Stimulated activated CD8-positive, alpha-beta memory T cell treated with anti-CD3 and anti-CD28 coated beads, Interleukin-2, amount 100 ng/mL, for 48 hours (primary cell): Measurements from ENCODE around the gene SIAE.

Experiments
- DNase-seq, 2 donors: peaks; one replicate each; pipeline ENCODE4 v3.0.0-alpha.2; 2020; ENCODE audit warnings: low read depth in 2 of 2

SIAE gene, protein sequence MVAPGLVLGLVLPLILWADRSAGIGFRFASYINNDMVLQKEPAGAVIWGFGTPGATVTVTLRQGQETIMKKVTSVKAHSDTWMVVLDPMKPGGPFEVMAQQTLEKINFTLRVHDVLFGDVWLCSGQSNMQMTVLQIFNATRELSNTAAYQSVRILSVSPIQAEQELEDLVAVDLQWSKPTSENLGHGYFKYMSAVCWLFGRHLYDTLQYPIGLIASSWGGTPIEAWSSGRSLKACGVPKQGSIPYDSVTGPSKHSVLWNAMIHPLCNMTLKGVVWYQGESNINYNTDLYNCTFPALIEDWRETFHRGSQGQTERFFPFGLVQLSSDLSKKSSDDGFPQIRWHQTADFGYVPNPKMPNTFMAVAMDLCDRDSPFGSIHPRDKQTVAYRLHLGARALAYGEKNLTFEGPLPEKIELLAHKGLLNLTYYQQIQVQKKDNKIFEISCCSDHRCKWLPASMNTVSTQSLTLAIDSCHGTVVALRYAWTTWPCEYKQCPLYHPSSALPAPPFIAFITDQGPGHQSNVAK

DNA sequence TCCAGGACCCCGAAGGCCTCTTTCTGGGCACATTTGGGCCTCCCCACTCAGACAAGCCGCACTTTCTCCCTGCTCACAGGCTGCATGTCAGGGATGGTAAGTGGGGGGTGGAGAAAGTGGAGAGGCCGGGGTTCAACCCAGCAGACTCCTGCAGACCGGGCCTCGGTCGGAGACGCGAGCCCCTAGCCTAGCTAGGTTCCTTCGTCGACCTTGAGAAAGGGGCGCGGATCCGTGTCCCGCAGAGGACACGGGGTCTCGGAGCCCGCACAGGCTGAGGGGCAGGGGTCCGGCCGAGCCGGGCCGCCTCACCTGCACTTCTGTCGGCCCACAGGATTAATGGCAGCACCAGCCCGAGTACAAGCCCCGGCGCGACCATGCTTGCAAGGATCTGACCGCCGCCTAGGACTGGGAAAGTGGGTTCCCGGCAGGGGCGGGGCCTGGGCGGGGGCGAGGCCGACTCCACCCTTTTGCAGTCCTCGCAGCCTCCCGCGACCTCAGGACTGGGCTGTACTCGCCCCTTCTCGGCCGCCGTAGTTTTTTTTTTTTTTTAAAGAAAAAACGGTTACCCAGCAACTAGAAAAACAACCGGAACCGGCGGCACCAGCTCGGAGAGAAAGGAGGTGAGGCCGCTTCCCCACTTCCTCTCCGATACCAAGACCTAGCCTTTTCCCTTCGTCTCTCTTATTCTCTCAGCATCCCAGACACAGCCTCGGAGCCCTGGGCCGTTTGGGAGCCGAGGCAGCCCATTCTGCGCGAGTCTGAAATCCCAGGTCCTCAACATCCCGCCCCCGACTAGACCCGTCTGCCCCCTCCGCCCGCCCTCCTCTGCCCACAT lies at the start of gene SIAE, which contains the start of gene SPA17:
TSS of gene SIAE (minus strand) at position 407 of the 835 bp plus-strand sequence. CDS start at position 376, 31 bp downstream.
TSS of gene SPA17 (plus strand) at position 572 of the 835 bp plus-strand sequence. CDS start 1,361 bp downstream, outside the sequence.
- DNase-seq: peak; percentile 85 to 87

DNA sequence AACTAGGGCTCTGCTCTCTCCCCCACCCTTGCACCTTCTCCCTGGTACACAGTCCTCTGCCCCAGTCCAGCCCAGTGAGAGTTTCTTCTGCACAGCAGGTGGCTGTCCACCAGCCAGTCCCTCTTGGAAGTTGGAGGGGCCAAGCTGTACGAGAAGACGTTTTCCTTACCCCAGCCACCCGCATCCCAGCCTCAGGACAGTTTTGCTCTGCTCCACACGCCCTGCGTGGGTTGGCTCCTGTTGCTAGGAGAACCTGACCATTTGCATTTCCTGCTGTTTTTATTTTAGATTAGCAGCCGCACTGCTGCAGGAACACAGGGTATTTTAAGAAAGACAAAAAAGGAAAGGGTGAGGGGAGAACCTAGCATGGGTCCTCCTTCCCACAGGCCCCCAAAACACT lies 48.6 kb upstream of the SIAE start:
- DNase-seq: no peak

DNA sequence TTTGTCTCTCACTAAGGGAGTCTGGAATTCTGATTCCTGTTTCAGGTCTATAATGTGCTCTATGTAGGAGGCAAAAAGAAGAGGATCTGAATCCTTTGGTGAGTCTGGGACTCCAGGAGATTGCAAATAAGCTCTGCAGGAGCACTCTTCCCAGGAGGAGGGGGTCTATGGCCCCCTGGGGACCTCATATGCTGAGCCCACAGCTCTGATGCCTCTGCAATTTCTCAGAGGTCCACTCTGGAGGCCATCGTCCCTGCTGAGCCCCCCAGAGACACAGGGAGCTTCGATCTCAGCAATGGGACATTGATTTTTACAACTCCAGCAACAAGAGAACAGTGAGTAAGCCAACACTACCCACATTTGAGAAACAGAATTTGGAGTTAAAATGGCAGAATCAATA lies 46.0 kb upstream of the SIAE start:
- no peak for DNase-seq

DNA sequence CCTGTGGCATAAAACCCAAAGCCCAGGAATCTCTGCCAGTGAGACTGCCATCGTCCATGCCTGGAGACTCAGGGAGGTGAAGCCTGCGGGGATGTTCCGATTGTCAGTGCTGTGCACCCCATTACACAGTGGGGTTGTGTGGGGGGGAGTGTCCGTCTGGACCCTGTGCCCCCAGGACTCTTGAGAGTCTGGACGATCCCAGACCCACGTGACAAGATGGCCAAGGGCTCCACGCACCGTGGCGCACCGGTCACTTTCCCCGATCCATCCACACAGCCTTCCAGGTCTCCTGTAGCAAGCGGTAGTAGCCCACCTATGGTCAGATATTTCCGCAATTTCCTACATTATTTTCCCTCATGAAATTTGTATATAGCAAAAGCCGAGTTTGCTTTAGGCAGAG lies 45.3 kb upstream of the SIAE start:
- DNase-seq: no peak

DNA sequence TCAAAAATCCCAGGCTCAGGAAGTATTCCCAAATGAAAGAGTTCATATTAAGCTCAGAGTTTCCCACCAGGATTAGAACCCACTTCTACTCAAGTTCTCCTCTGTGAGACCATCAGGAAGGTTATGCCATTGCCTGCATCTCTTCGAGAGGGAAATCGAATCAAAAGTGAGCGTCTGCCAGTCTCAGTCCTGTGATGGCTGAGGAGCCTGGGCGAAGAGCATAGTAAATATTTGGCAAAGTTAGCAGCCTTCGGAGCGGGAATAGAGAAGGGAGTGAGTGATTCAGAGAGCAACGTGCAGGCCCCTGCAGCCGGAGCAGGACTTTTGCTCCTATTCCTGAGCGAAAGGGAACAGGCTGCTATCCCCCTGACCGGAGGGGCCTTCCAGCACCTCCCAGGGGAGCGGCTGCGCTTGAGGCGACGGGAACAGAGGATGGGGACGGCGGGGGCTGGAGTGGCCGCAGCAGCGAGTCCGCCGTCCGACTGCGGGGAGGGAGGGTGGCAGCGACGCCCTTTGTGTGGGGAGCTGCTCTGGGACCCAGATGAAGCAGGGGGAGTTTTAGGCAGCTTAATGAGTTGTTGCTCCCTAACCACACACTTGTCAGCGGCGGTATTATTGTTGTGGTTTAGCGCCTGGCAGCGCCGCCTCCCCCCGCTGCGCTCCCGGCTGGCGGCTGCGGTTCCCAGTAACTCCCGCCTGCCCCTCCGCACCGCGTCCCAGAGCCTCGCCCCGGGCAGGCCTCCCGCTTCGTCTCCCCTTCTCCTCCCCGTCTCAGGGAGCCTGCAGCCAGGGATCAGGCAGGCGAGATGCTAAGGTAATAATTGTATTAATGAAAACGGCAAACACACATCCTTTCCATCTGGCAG lies 44.5 kb upstream of the SIAE start:
- DNase-seq: peak in 1 of 2 donors; percentile 2

DNA sequence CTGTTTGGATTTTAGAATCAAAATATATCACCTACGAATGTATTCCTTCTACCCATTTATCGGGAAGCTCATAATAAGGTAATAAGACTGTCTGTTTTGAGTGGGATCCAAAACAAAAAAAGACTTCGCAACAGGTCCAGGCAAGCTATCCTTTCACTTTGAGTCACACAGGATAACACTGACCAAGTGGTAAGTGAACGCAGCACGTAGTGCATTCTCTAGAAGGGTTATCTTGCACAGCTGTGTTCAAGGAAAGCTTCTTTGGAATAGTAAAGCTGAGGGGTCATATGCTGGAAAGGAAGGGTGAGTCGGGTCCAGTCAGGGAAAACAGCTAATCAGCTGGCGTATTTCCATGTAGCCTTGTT lies 43.9 kb upstream of the SIAE start:
- no peak for DNase-seq

DNA sequence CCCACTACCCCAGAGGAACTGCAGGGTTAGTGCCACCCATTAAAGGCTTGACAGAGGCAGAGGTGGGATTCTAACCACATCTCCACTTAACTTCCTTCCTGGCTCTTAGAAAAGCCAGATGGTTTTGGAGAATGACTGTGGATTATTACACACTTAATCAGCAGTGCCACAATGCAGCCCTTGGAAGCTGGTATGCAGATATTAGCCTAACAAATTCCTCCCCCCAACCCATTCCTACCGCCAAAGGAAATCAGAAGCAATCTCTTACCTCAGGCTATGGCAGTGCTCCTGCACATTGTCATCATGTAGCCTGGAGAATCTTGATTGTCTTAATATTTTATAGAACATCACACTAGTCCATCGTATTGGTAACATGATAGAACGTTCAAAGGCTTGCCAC lies 43.1 kb upstream of the SIAE start:
- DNase-seq: no peak

DNA sequence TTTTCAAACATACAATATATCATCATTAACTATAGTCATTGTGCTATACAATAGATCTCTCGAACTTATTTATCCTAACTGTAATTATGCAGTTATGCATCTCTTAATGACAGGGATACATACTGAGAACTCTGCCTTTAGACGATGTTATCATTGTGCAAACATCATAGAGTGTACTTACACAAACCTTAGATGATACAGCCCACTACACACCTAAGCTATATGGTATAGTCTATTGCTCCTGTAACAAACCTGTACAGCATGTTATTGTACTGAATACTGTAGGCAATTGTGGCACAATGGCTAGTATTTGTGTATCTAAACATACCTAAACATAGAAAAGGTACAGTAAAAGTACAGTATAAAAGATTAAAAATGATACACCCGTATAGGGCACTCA lies 38.9 kb upstream of the SIAE start:
- no peak for DNase-seq

DNA sequence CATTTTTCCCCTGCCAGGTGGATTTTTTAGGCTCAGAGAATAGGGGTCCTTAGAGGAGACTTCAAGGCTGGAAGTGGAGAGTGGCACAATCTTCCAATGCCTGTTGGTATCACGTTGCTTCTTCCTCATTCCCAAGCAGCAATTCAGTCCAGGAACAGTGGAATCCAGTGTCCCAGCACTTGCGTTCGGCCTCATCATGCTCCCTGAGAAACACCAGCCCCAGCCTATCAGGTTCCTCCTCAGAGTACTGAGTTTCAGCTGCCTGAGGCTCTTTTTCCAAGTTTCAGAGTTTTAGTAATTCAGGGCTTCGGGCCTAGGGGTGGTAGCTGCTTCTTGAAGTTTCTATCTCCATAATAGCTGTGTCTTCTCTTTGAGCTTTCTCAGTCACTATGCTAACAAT lies 34.3 kb upstream of the SIAE start:
- DNase-seq: no peak

DNA sequence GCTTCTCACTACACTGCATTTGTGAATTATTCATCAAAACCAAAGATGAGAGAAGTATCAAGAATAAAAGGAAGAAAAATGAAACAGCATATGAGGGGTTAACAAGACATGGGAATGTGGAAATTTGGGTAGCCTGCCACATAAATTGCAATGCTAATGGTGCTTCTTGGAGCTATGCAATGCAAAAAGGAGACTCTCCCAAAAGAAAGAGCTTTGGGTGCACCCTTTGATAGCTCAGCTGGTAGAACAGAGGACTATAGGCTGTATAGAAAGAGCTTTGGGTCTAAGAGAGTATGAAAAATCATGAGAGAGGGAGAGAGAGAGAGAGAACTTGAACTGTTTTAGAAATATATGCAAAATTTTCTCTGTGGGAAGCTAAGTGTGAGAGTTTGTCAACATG lies 26.5 kb upstream of the SIAE start:
- DNase-seq: no peak

DNA sequence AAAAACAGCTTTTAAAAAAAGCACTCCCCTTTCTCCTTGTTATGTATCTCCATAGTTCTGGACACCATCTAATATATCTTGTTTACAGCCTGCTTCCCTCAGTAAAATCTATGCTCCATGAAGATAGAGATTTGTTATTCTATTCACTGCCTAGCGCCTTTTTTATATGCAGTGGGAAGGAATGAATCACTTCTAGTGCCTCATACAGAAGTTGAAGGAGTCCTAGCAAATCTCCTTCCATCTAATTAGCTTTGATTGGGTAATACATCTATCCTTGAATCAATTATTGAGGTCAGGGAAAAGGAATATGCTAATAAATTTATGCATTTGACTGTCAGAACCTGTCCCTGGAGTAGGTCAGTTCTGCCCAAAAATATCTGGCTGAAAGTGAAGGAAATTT lies 26.0 kb upstream of the SIAE start:
- no peak for DNase-seq

DNA sequence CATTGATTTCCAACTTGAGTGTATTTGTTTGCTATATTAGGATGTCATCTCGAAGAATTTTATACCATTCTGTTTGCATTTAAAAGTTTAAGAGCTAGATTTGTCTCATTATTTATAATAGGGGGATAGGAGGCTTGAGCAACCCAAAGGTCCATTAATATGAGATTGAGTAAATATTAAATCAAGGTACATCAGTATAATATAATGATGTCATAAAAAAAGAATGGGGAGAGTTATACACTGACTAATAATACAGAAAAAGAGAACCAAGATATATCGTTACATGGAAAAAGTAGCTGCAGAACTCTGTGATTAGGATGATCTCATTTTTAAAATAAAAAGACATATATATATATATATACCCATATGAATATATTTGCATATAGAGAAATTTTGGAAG lies 19.6 kb upstream of the SIAE start:
- DNase-seq: no peak

DNA sequence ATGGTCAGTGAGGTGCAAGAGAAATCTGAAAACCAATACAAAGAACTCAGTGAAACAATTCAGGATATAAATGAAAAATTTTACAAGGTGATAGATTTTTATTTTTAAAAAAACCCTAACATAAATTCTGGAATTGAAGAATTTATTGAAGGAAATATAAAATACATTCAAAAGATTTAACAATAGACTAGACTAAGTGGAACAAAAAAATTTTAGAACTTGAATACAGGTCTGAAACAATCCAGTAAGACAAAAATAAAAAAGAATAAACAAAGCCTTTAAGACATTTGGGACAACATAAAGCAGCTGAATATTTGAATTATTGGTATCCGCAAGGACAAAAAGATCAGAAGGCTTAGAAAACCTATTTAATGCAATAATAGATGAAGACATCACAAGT lies 8.9 kb upstream of the SIAE start:
- DNase-seq: no peak

DNA sequence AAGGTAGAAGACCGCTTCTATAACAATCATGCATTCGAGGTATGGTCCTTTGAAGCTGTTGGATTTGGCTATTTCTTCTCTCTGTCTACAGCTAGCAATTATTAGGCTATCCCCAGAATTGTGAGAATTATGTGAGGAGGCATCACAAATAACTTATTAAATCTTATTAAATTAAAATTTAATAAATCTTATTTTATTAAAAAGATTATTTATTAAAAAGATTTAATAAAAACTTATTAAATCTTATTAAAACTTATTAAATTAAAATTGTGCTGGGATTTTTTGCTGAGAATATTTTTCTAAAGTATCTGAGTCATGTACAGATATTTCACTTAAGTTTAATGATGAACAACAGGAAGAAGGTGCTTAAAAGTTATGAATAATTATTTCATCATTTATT lies 7.9 kb upstream of the SIAE start:
- DNase-seq: no peak

DNA sequence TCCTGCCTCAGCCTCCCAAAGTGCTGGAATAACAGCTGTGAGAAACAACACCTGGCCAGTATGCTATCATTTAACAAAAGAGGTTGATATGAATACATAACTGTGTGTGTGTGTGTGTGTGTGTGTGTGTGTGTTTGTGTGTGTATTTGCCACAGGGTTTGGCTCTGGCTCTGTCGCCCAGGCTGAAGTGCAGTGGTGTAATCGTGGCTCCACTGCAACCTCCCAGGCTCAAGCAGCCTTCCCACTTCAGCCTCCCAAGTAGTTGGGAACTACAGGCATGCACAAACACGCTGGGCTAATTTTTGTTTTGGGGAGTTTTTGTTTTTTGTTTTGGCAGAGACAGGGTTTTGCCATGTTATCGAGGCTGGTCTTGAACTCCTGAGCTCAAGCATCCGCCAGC lies 4.9 kb upstream of the SIAE start:
- no peak for DNase-seq

DNA sequence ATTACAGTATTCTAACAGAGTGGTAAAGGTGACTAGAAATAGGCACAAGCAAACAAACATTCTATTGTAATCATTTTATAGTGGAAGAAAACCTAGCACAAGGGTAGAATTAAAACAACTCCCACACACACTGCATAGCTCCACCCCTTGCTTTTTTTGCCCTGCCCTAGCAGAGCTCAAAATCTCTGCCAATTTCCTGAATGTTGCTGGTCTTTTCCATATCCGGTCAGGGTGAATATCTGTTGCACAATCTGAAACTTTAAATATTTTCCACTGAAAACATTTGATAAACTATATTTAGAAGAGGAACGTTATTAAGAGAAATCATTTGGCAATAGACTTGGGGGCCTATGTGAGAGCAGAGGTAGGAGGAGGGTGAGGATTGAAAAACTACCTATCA lies 2.8 kb upstream of the SIAE start:
- DNase-seq: no peak

DNA sequence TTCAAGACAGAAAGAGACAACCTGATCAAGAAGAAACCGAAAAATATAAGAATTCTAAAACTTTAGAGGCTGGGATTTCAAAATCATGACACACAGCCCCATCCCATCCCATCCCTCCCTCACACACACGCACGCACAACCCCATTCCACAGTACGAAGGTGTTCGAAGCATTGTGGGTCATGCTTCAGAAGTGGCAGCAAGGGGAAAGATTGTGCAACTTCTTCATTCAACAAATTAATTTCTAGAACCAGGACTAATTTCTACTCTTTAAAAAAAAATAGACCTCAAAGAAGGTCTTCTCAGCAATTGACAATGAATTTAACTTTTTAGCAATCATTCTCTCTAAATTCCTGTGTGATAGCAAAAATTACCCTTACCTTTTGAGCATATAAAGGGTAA lies 1.0 kb upstream of the SIAE start:
- no peak for DNase-seq

DNA sequence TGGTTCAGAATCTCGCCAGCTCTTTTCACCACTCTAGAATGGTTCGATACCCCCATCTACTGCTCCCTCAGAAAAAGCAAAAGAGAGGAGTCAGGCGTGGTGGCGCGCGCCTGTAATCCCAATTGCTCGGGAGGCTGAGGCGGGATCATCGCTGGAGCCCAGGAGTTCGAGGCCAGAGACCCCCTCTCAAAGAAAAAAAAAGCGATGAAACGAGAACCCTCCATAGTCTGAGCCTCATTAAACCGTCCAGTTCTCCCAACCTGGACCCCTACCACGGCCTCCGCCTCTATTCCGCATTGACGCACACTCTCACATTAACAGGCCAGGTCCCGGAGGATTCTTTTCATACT lies 604 bp upstream of the SIAE start:
- no peak for DNase-seq

DNA sequence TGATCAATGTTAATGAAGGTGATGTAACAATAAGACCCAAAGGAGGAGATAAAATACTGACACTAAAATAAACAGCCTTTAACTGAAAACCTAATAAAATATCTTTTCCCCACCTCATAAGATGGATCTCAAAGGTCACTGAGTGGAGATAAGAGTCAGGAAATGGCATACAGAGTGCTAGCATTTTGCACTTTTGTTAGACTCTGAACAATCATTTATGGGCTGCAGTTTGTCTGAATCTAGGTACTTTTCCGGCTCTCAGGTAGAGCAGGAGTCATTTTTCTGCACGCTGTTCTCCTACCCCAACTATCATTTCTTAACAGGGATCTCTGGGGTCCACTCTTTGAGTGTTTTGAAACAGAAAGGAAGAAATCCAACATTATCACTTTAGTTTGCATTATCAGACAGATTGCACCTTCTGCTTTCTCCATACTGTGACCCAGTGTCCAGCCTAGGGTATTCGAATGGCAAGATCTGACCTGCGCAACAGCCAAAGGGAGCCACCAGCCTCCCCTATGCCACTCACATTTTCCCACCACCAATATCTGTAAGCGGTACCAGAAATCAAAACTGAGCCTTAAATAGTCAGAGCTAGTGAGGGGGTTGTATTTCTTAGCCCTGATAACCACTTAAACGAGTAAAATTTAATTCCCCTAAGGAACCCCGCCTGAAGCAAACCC lies 863 bp downstream of the SIAE start:
- no peak for DNase-seq

DNA sequence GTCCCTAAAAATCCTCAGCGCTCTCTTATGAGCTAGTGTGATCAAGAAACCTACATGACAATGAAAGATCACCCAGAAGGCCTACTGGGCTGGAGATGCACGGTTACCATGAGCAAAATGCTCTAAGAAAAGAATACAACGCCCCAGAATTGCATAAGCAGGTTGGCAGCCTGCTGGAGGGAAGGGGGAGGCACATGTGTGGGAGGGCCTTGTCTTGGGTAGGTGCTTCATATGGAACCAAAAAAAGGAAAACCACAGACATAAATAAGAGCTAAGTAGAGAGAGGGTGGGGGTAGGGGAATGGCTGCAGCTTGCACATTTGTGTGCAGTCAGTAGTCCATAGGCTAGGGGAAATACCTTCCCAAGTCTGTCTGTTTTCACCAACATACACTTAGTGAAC lies 2.8 kb downstream of the SIAE start:
- DNase-seq: no peak

DNA sequence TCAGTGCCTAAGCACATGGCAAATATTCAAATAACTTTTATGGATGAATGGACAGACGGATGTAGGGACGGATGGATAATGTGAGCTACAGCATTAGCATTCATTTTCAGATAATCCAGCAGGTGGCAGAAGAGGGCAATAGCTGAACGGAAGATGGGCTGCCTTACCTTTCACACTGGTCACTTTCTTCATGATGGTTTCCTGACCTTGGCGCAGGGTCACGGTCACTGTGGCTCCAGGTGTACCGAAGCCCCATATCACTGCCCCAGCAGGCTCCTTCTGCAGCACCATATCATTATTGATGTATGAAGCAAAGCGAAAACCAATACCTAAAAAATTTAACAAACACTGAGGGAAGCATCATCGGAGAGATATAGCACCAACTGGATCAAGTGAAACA lies 4.3 kb downstream of the SIAE start:
- DNase-seq: no peak
